RWPE2 (cell line): Measurements from ENCODE around the gene PAK1.
A peak's percentile ranks its signal among the peaks of the same experiment; 100 is the strongest.

Source experiments
- ATAC-seq: fragments of 200-7000 bp; cut with Tn5 transposase; 3 replicates; pipeline ENCODE4 v1.9.1; 2021; ENCODE audit warnings: low read depth
- DNase-seq: peaks from one replicate; pipeline ENCODE4 v3.0.0-alpha.2; 2020; ENCODE audit warnings: low spot score
- H3K27ac ChIP-seq: fragments of 450-650 bp; 2 replicates; pipeline ENCODE4 v1.5.1; 2017; ENCODE audit warnings: mild to moderate bottlenecking; ENCODE audit not compliant: poor library complexity, severe bottlenecking
- H3K27me3 ChIP-seq: fragments of 250-450 bp; sonication (Bioruptor Pico); 2 replicates; pipeline ENCODE4 v1.5.1; 2021; ENCODE audit warnings: mild to moderate bottlenecking, moderate library complexity; ENCODE audit not compliant: insufficient read depth, poor library complexity, severe bottlenecking
- H3K36me3 ChIP-seq: fragments of 250-450 bp; sonication (Bioruptor Pico); 2 replicates; pipeline ENCODE4 v1.5.1; 2020; ENCODE audit warnings: low read depth, mild to moderate bottlenecking, moderate library complexity
- H3K4me1 ChIP-seq: fragments of 250-450 bp; sonication (Bioruptor Pico); 2 replicates; pipeline ENCODE4 v1.5.1; 2021; ENCODE audit warnings: mild to moderate bottlenecking, moderate library complexity; ENCODE audit not compliant: insufficient read depth, poor library complexity, severe bottlenecking
- H3K4me3 ChIP-seq: fragments of 250-450 bp; sonication (Bioruptor Pico); 2 replicates; pipeline ENCODE4 v1.5.1; 2021; ENCODE audit warnings: mild to moderate bottlenecking, moderate library complexity; ENCODE audit not compliant: severe bottlenecking
- H3K9me3 ChIP-seq: fragments of 250-450 bp; sonication (Bioruptor Pico); 2 replicates; pipeline ENCODE4 v1.5.1; 2021; ENCODE audit warnings: mild to moderate bottlenecking, moderate library complexity; ENCODE audit not compliant: severe bottlenecking
- CTCF ChIP-seq: fragments of 450-650 bp; IDR thresholded peaks from one replicate; pipeline ENCODE4 v1.5.1; 2017; ENCODE audit warnings: mild to moderate bottlenecking, moderate library complexity; ENCODE audit not compliant: poor library complexity, severe bottlenecking

The PAK1 gene

GRCh38 chr11:77487790-77488189, 13.9 kb upstream of the PAK1 start:
- DNase-seq (no peak), ATAC-seq (peak; percentile 79)
- no peaks in the 10 kb centered on the region for H3K4me1 ChIP-seq

GRCh38 chr11:77479746-77480352, 6.0 kb upstream of the PAK1 start:
- Histone ChIP-seq H3K4me1 (no peaks in the 10 kb centered on the region), H3K27me3 (no peaks in the 10 kb centered on the region), H3K27ac (no peak overlapping the region), H3K4me3 (no peak overlapping the region), H3K9me3 (no peaks in the 10 kb centered on the region), H3K36me3 (no peaks in the 10 kb centered on the region)
- DNase-seq (no peak), ATAC-seq (no peak)
- no peak for TF ChIP-seq CTCF

More at GRCh38 chr11:77487790-77488189, 13.9 kb upstream of the PAK1 start:
- Histone ChIP-seq H3K27ac (no peak overlapping the region), H3K4me3 (no peak overlapping the region), H3K9me3 (no peaks in the 10 kb centered on the region), H3K36me3 (no peaks in the 10 kb centered on the region), H3K27me3 (no peaks in the 10 kb centered on the region)
- no peak for TF ChIP-seq CTCF

- no peaks in the 10 kb centered on the region for H3K4me1 ChIP-seq
- H3K27me3 ChIP-seq: no peaks in the 10 kb centered on the region
- no peak for TF ChIP-seq CTCF
Measured at GRCh38 chr11:77475206-77475605, 1.3 kb upstream of the PAK1 start.

GRCh38 chr11:77474684-77475060, 778 bp upstream of the PAK1 start:
- Histone ChIP-seq H3K4me3 (peak overlapping the region; percentile 70), H3K9me3 (no peaks in the 10 kb centered on the region), H3K4me1 (no peaks in the 10 kb centered on the region), H3K27me3 (no peaks in the 10 kb centered on the region), H3K36me3 (no peaks in the 10 kb centered on the region), H3K27ac (no peak overlapping the region)
- DNase-seq (no peak), ATAC-seq (no peak)
- TF ChIP-seq CTCF: no peak

More at GRCh38 chr11:77475206-77475605, 1.3 kb upstream of the PAK1 start:
- Histone ChIP-seq H3K4me3 (no peak overlapping the region), H3K36me3 (no peaks in the 10 kb centered on the region), H3K27ac (no peak overlapping the region), H3K9me3 (no peaks in the 10 kb centered on the region)
- DNase-seq: no peak
- no peak for ATAC-seq

- no peaks in the 10 kb centered on the region for H3K27me3 ChIP-seq
- H3K9me3 ChIP-seq: no peaks in the 10 kb centered on the region
- ATAC-seq (peak; percentile 79), DNase-seq (no peak)
- no peak overlapping the region for H3K27ac ChIP-seq
- no peak for TF ChIP-seq CTCF
- H3K4me1 ChIP-seq: no peaks in the 10 kb centered on the region
- peak overlapping the region; percentile 70 for H3K4me3 ChIP-seq
- no peaks in the 10 kb centered on the region for H3K36me3 ChIP-seq
Measured at GRCh38 chr11:77472991-77473800, 698 bp downstream of the PAK1 start.
